ENCODE results near the gene GPR180.
"Not testable (repeated sequence)": the region's sequence is repeated elsewhere in the genome, so short reads cannot be mapped to it uniquely, and the experiment has no call there.

GPR180 gene

GRCh38 chr13:94596575-94596971 is 5.1 kb upstream of the GPR180 start:
- no peak for DNase-seq (ENCODE audit: low read depth)

GRCh38 chr13:94598281-94598680 is 3.4 kb upstream of the GPR180 start:
- DNase-seq (ENCODE audit: low read depth), result no peak

DNA sequence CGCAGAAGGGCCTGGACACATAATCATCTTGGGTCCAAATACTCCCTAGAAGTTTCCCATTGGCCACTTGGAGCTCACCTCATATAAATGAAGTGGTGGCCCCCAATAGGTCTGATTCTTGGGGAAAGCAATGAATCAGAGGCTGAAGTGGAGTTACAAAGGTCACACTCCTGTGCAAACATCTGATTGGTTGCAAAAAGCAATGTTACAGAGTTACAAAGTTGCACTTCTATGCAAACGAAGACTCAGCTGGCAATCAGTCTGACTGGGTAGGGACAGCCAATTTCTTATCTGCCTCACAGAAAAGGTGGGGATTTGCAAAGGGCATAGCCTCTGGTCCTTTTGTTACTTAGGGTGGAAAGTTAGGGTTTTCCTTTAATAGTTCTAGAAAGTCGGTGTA is 1.8 kb upstream of the GPR180 start:
- no peak for DNase-seq (ENCODE audit: low read depth)

GRCh38 chr13:94602467-94602866 is 810 bp downstream of the GPR180 start:
- no peak for DNase-seq (ENCODE audit: low read depth)

- DNase-seq (ENCODE audit: low read depth), result no peak
Observed at GRCh38 chr13:94607056-94607455, 5.4 kb downstream of the GPR180 start.

- no peak for DNase-seq (ENCODE audit: low read depth)
Observed at GRCh38 chr13:94607939-94608338, 6.3 kb downstream of the GPR180 start.

- no peak for DNase-seq (ENCODE audit: low read depth)
Observed at GRCh38 chr13:94608586-94608985, 6.9 kb downstream of the GPR180 start.

DNA sequence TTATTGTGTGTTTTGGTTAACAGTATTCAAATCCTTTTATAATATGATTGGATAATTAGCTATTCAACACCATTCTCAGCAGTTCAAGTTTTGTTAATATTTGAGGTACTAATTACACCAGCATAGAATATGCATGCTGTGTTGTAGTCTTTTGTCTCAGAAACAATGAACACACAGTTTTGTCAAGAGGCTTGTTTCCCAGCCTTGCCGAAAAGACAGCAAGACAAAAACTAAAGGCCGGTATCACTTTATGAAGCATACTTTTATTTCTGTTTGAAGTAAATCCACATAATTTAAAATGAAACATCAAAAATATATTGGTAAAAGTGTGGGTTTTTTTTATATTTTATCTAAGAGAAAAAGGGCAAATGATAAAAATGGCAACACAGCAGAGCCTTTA is 7.5 kb downstream of the GPR180 start:
- DNase-seq (ENCODE audit: low read depth), result no peak

- DNase-seq (ENCODE audit: low read depth), result no peak
Observed at GRCh38 chr13:94610475-94610874, 8.8 kb downstream of the GPR180 start.

- no peak for DNase-seq (ENCODE audit: low read depth)
Observed at GRCh38 chr13:94612050-94612449, 10.4 kb downstream of the GPR180 start.

- no peak for DNase-seq (ENCODE audit: low read depth)
Observed at GRCh38 chr13:94613051-94613450, 11.4 kb downstream of the GPR180 start.

DNA sequence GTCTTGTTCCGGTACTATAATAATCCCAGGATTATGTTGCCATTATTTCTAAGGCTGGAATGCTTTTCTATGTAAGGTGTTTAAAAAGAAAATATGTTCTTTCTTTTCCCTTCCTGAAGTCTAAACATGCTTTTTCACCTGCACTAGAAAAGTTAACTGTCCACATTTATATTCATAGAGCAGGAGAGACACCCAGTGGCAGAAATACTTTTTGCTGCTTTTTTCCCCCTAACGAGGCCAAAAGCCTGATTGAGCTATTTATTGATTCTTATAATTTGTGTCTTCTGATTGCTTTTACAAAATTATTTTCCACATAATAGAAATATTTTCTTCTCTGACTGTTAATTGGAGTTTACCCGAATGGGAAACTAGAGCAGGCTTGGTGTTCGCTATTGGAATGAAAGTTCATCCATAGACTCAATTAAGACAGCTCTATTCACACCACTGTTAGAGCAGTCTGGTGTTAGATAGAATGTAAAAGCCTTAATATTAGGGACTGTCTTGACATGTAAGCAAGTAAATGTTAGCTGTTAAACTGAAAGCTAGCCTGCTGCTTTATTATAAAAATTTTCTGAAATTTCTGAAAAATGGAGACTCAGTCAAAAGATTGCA is 15.8 kb downstream of the GPR180 start:
- no peak for DNase-seq (ENCODE audit: low read depth)

DNA sequence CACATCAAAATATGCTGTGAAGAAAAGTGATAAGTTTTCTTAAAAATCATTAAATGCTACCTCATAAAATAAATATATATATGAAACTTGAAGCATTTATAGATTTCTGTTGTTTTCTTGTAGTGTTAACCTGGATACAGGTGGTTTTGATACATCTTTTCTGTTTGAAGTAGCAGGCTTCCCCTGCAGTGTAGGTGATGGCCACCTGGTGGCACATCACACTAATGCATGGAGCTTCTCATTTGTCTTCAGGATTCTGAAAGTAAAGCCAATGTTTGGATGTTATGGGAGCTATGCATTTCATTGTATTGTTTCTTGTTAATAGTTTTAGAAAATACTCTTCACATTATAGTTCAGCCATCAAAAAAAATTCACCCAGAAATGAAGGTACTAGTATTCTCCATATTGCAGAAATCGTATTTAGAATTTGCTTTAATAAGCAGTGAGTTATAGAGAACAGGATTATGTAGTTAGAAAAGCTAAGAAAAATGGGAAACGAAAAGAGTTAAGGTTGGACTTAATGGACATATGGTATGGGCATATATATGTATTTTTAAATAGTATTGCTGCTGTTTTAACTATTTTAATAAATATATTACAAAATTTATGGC is 18.7 kb downstream of the GPR180 start:
- DNase-seq (ENCODE audit: low read depth), result no peak

- no peak for DNase-seq (ENCODE audit: low read depth)
Observed at GRCh38 chr13:94622344-94622743, 20.7 kb downstream of the GPR180 start.

- DNase-seq (ENCODE audit: low read depth), result no peak
Observed at GRCh38 chr13:94623316-94623715, 21.7 kb downstream of the GPR180 start.

DNA sequence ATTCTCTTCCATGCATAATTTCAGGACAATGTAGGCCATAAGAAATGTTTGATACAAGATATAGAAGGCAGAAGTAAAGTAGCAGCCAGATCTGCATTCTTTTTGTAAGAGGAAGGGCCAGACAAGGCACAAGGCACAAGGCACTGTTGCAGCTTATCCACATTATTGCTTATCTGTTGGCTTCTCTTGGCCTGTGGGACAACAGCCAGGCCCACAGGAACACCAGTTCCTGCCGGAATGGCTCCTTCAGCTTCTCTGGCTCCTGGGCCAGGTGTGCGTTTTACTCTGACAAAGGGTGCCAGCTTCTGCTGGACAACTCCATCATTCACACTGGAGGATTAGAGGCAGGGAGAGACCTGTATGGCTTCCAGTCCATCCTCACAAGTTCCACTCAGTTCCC is 29.2 kb downstream of the GPR180 start:
- DNase-seq (ENCODE audit: low read depth), result no peak

DNA sequence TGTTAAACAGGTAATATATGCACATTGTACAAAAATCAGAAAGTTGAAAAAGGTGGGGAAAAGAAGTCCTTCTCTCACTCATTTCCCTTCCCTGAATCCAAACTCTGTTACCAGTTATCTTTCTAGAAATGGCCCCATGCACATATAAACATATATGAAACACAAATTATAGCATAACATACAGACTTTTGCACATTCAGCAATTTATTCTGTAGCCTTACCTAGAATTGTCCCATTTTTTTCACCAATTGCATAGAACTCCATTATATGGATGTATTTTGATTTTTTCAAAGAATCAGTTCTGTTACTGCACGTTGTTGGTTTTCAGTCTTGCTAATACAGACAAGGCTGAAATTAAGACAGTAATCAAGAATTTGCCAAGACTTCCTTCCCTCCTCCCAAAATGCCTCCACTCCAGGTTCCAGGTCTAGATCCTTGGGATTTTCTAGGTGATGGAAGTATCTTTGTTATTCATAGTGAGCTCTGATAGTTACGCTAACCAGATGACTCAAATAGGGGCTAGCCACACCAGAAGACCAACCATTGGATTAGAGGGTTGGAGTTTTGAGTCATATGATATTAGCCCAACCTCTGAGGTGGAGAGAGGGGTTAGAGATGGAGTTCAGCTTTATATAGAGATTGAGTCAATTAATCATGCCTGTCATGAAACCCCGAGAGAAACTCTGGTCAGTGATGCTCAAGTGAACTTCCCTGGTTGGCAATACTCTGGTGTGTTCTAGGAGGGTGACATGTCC is 30.7 kb downstream of the GPR180 start:
- DNase-seq (ENCODE audit: low read depth), result no peak

- DNase-seq (ENCODE audit: low read depth), result not testable (repeated sequence)
Observed at GRCh38 chr13:94636096-94636495, 34.4 kb downstream of the GPR180 start.

DNA sequence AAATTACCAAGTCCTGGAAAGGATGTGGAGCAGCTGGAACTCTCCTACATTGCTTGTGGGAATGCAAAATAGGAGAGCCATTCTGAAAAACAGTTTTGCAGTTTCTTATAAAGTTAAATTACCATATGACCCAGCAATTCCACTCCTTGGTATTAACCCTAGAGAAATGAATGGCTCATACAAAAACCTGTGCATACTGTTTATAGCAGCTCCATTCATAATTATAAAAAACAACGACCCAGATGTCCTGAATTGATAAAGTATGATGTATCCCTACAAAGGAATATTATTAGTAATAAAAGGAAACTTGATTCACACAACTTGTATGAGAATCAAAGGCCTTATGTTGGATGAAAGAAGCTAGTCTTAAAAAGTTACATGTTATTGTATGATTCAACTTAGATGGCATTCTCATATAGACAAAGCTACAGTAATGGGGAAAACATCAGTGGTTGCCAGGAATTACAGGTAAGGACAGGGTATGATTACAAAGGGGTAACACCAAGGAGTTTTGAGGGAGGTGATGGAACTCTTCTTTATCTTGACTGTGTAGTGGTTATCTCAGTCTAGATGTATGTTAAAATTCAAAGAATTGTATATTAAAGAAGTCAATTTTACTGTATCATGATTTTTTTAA is 35.4 kb downstream of the GPR180 start:
- DNase-seq (ENCODE audit: low read depth), result no peak

DNA sequence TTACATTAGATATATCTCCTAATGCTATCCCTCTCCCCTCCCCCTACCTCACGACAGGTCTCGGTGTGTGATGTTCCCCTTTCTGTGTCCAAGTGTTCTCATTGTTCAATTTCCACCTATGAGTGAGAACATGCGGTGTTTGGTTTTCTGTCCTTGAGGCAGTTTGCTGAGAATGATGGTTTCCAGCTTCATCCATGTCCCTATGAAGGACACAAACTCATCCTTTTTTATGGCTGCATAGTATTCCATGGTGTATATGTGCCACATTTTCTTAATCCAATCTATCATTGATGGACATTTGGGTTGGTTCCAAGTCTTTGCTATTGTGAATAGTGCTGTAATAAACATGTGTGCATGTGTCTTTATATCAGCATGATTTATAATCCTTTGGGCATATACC is 36.0 kb downstream of the GPR180 start:
- not testable (repeated sequence) for DNase-seq (ENCODE audit: low read depth)

- no peak for DNase-seq (ENCODE audit: low read depth)
Observed at GRCh38 chr13:94640721-94641120, 39.1 kb downstream of the GPR180 start.

- no peak for DNase-seq (ENCODE audit: low read depth)
Observed at GRCh38 chr13:94641409-94641941, 39.8 kb downstream of the GPR180 start.

DNA sequence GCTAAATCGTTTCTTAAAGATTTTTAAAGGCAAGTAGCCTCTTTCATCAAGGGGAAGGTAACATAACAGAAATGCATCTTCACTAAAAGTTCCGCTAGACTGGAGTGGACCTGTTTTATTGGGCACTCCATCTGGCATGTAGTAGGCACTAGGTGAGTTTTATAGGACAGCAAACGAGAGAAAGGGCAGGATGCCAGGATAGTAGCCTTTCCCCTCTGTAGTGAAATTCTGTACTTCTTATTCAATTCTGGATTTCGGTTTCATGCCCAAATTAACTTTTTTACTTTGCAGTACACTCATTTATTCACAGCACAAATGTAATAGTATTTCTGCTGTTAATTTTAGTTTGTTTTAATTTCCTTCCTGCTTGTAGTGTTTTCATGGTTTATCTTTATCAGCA is 45.2 kb downstream of the GPR180 start:
- no peak for DNase-seq (ENCODE audit: low read depth)

Data from activated gamma-delta T cell treated with anti-CD3 and anti-CD28 coated beads, Interleukin-2, amount 50 U/mL, for 16 hours (primary cell).